ENCODE measurements around the gene SSBP3. TPM values are rescaled to one million over a fixed set of nuclear protein-coding genes. Genes with fewer than 3 reads are reported as not detected.

SSBP3 gene
- total and polyA plus RNA-seq, 4 donors = 7.7 to 24.7 (median 17.3) TPM

GRCh38 chr1:54276617-54277450 is 129.4 kb downstream of the SSBP3 start:
- Histone ChIP-seq H3K27me3 (ENCODE audit: control insufficient read depth in 4 of 4, insufficient read depth in 4 of 4, low read length in 3 of 4) (no peaks in the 10 kb centered on the region), H3K4me1 (ENCODE audit: control insufficient read depth in 4 of 4, insufficient read depth in 4 of 4, low read length in 3 of 4) (peaks cover 21 to 79% (median 55%) of the 10 kb centered on the region in 4 donors), H3K36me3 (ENCODE audit: control insufficient read depth in 4 of 4, insufficient read depth in 3 of 4, low read depth in 1 of 4, low read length in 3 of 4) (peaks cover 0 to 7% (median 1%) of the 10 kb centered on the region in 4 donors), H3K27ac (ENCODE audit: low read depth in 1 of 2, low read length in 2 of 2) (peak overlapping the region; percentile 94 to 97), H3K4me3 (ENCODE audit: low read depth in 1 of 3, low read length in 3 of 3) (peak overlapping the region; percentile 19 to 66 (median 46)), H3K9ac (ENCODE audit: low read depth in 1 of 2, low read length in 2 of 2) (peak overlapping the region; percentile 5 to 66), H3K9me3 (ENCODE audit: control insufficient read depth in 4 of 4, low read length in 3 of 4) (no peaks in the 10 kb centered on the region)
- DNase-seq (ENCODE audit: low spot score) = no peak
- WGBS = 49% methylated on average over 11 of the region's 11 CpGs
- peak in 1 of 2 donors; percentile 13 for TF ChIP-seq GABPA (IDR thresholded peaks at IDR 0.05 in 1 of 2, conservative IDR thresholded peaks at IDR 0.05 in 1 of 2)
- TF ChIP-seq REST (IDR thresholded peaks at IDR 0.05) = peak; percentile 48
- TF ChIP-seq RAD21 (IDR thresholded peaks at IDR 0.05) = no peak
- no peak for TF ChIP-seq FOXA1 (IDR thresholded peaks at IDR 0.05)

DNA sequence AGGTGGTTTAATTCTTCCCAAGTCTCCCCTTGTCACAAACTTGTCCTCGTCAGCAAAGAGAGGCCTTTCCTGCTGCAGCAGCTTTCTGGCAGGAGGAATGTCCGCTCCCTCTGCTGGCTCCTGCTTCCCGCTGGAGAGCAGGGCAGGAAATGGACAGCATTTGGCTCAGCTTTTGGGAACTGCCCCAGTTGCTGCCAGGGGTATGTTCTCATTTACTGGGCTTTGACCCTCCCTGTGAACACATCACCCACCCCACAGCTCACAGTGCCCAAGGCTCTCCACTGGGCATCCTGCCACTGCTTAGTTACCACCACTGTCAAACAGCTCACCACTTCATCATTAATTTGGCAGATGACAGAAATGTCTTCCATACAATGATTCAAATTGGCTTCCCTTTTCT is 130.8 kb downstream of the SSBP3 start:
- 26% methylated on average over 3 of the region's 3 CpGs for WGBS
- H3K9ac ChIP-seq (ENCODE audit: low read depth in 1 of 2, low read length in 2 of 2) = peak overlapping the region; percentile 42 to 43
- H3K9me3 ChIP-seq (ENCODE audit: control insufficient read depth in 4 of 4, low read length in 3 of 4) = no peaks in the 10 kb centered on the region
- DNase-seq (ENCODE audit: low spot score) = no peak
- peak overlapping the region; percentile 94 to 97 for H3K27ac ChIP-seq (ENCODE audit: low read depth in 1 of 2, low read length in 2 of 2)
- peaks cover 0 to 5% (median 1%) of the 10 kb centered on the region in 4 donors for H3K36me3 ChIP-seq (ENCODE audit: control insufficient read depth in 4 of 4, insufficient read depth in 3 of 4, low read depth in 1 of 4, low read length in 3 of 4)
- peaks cover 22 to 86% (median 60%) of the 10 kb centered on the region in 4 donors for H3K4me1 ChIP-seq (ENCODE audit: control insufficient read depth in 4 of 4, insufficient read depth in 4 of 4, low read length in 3 of 4)
- peak overlapping the region in 1 of 3 donors; percentile 18 for H3K4me3 ChIP-seq (ENCODE audit: low read depth in 1 of 3, low read length in 3 of 3)
- TF ChIP-seq RAD21 (IDR thresholded peaks at IDR 0.05) (peak; percentile 69 to 74), CTCF (IDR thresholded peaks at IDR 0.05; ENCODE audit: low read depth, low read length, missing input control) (peak; percentile 38), FOXA1 (IDR thresholded peaks at IDR 0.05) (no peak), SP1 (IDR thresholded peaks at IDR 0.05) (peak; percentile 84), NR2F2 (IDR thresholded peaks at IDR 0.05) (peak; percentile 74), HNF4G (IDR thresholded peaks at IDR 0.05) (peak; percentile 44), GABPA (IDR thresholded peaks at IDR 0.05 in 1 of 2, conservative IDR thresholded peaks at IDR 0.05 in 1 of 2) (peak in 1 of 2 donors; percentile 72), YY1 (IDR thresholded peaks at IDR 0.05) (peak; percentile 75), JUND (IDR thresholded peaks at IDR 0.05) (peak; percentile 43 to 49), RXRA (IDR thresholded peaks at IDR 0.05) (peak; percentile 81 to 88), REST (IDR thresholded peaks at IDR 0.05) (peak; percentile 95), EGR1 (IDR thresholded peaks at IDR 0.05; ENCODE audit: low read depth in 2 of 2) (peak; percentile 71 to 92), TAF1 (conservative IDR thresholded peaks at IDR 0.05) (no peak), HNF4A (conservative IDR thresholded peaks at IDR 0.05) (peak; percentile 80 to 85), FOXA2 (IDR thresholded peaks at IDR 0.05) (no peak), MAX (IDR thresholded peaks at IDR 0.05) (peak; percentile 97)
- TF ChIP-seq, protein P1, sequence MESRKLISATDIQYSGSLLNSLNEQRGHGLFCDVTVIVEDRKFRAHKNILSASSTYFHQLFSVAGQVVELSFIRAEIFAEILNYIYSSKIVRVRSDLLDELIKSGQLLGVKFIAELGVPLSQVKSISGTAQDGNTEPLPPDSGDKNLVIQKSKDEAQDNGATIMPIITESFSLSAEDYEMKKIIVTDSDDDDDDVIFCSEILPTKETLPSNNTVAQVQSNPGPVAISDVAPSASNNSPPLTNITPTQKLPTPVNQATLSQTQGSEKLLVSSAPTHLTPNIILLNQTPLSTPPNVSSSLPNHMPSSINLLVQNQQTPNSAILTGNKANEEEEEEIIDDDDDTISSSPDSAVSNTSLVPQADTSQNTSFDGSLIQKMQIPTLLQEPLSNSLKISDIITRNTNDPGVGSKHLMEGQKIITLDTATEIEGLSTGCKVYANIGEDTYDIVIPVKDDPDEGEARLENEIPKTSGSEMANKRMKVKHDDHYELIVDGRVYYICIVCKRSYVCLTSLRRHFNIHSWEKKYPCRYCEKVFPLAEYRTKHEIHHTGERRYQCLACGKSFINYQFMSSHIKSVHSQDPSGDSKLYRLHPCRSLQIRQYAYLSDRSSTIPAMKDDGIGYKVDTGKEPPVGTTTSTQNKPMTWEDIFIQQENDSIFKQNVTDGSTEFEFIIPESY (IDR thresholded peaks at IDR 0.05) = peak; percentile 64
- TF ChIP-seq, protein P2, sequence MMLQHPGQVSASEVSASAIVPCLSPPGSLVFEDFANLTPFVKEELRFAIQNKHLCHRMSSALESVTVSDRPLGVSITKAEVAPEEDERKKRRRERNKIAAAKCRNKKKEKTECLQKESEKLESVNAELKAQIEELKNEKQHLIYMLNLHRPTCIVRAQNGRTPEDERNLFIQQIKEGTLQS (IDR thresholded peaks at IDR 0.05) = peak; percentile 22
- no peaks in the 10 kb centered on the region for H3K27me3 ChIP-seq (ENCODE audit: control insufficient read depth in 4 of 4, insufficient read depth in 4 of 4, low read length in 3 of 4)

All from liver (tissue), 9 donors.